SJCRH30 (cell line): ENCODE data around the gene GRHL1. TPM values are rescaled to one million over a fixed set of nuclear protein-coding genes. Genes with fewer than 3 reads are reported as not detected.

Source experiments
- DNase-seq, 2 experiments: peaks; one replicate each; pipeline ENCODE4 v3.0.0-alpha.2; 2015 to 2020
- H3K27ac ChIP-seq: fragments of 250-450 bp; sonication (Bioruptor Pico); 2 replicates; pipeline ENCODE4 v1.5.1; 2020; ENCODE audit warnings: mild to moderate bottlenecking, moderate library complexity
- H3K27me3 ChIP-seq: fragments of 250-450 bp; sonication (Bioruptor Pico); 2 replicates; pipeline ENCODE4 v1.5.1; 2020; ENCODE audit warnings: mild to moderate bottlenecking, moderate library complexity
- H3K36me3 ChIP-seq: fragments of 250-450 bp; sonication (Bioruptor Pico); 2 replicates; pipeline ENCODE4 v1.5.1; 2020; ENCODE audit warnings: mild to moderate bottlenecking, moderate library complexity
- H3K4me1 ChIP-seq: fragments of 250-450 bp; sonication (Bioruptor Pico); 2 replicates; pipeline ENCODE4 v1.5.1; 2020; ENCODE audit warnings: mild to moderate bottlenecking, moderate library complexity
- H3K4me3 ChIP-seq: fragments of 250-450 bp; sonication (Bioruptor Pico); 2 replicates; pipeline ENCODE4 v1.5.1; 2020; ENCODE audit warnings: mild to moderate bottlenecking, moderate library complexity
- H3K9me3 ChIP-seq: fragments of 250-450 bp; sonication (Bioruptor Pico); replicated peaks from 2 replicates; pipeline ENCODE4 v1.5.1; 2020; ENCODE audit warnings: mild to moderate bottlenecking, moderate library complexity
- total RNA-seq: library from RNA; depleted of rRNA; stranded (reverse); fragments of >200 nt; shearing (Covaris generic); gene quantifications from 2 replicates; pipeline ENCODE4 v1.2.3, GENCODE V29; 2014

GRHL1 gene
- total RNA-seq, 1 experiment from 2014 or later: 0.79 TPM

- no peaks in the 10 kb centered on the region for H3K9me3 ChIP-seq
- no peaks in the 10 kb centered on the region for H3K36me3 ChIP-seq
- no peaks in the 10 kb centered on the region for H3K27me3 ChIP-seq
- peak; percentile 30 to 43 for DNase-seq
- H3K4me3 ChIP-seq: no peak overlapping the region
- H3K4me1 ChIP-seq: peaks cover 26% of the 10 kb centered on the region
- H3K27ac ChIP-seq: no peak overlapping the region; the same call in 1 of the 2 replicates
These were observed 10.1 kb upstream of the GRHL1 start for GRCh38 chr2:9941196-9941995.

DNA sequence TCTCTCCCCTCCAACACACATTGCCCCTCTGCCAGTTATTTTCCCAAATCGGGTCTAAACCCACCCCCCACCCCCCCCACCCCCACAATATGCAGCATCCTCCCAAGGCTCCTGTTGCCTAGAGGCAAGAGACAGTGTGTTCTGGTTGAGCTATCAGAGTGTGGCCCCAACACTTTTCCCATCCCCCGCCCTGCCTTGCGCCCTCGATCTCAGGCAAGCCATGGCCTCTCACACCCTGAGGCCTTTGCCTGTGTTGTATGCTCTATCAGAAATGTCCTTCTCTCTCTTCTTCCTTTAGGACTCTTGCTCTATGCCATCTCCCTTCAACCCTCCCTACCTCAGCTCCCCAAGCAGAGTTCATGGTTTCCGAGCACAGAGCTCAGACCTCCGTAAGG lies 9.5 kb upstream of the GRHL1 start:
- Histone ChIP-seq H3K9me3 (no peaks in the 10 kb centered on the region), H3K4me3 (no peak overlapping the region), H3K4me1 (peaks cover 32% of the 10 kb centered on the region), H3K36me3 (no peaks in the 10 kb centered on the region), H3K27me3 (no peaks in the 10 kb centered on the region), H3K27ac (no peak overlapping the region)
- DNase-seq: no peak

- peaks cover 44% of the 10 kb centered on the region for H3K4me1 ChIP-seq
- no peak overlapping the region for H3K4me3 ChIP-seq
- H3K9me3 ChIP-seq: no peaks in the 10 kb centered on the region
- no peak overlapping the region for H3K27ac ChIP-seq
- no peaks in the 10 kb centered on the region for H3K36me3 ChIP-seq
- no peaks in the 10 kb centered on the region for H3K27me3 ChIP-seq
- no peak for DNase-seq
These were observed 7.1 kb upstream of the GRHL1 start for GRCh38 chr2:9944330-9944758.

DNA sequence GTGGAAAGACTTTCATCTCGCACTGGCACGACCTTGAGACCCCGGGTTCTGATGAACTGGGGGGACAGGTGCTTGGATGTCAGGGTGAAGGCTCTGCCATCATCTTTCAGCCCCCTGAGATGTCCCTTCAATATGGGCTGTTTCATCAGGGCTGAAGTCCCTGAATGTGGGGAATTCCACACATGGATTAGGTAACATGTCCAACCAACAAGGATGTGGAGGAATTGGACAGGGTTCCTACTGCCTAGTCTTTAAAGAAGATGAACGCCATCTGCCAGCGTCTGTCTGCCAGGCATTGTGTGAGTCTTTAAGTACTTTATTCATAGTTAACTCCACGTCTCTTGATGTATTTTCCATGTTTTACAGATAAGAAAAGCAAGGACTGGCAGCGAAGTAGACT lies 5.9 kb upstream of the GRHL1 start:
- no peak overlapping the region for H3K27ac ChIP-seq
- H3K36me3 ChIP-seq: no peaks in the 10 kb centered on the region
- no peak for DNase-seq
- peaks cover 36% of the 10 kb centered on the region for H3K4me1 ChIP-seq
- no peaks in the 10 kb centered on the region for H3K9me3 ChIP-seq
- no peak overlapping the region for H3K4me3 ChIP-seq
- H3K27me3 ChIP-seq: no peaks in the 10 kb centered on the region

DNA sequence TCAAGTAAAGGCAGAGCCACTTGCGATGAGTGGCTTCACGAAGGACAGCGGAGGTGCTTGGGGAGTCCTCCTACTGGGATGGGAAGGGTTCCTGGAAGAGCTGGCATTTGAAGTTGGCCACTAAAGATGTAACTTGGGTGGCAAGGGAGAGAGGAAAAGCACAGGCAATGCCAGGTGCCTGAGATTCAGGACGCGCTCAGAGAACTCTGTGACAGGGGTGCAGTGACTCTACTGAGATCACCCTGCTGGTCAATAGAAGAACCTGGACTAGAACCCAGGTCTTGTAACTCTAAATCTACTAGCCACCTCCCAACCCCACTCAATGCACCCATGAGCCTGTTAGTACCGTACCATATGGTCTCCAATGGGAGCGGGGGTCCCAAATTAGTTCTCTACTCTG lies 5.4 kb upstream of the GRHL1 start:
- H3K27me3 ChIP-seq: no peaks in the 10 kb centered on the region
- no peaks in the 10 kb centered on the region for H3K36me3 ChIP-seq
- H3K4me1 ChIP-seq: peaks cover 31% of the 10 kb centered on the region
- DNase-seq: no peak
- H3K9me3 ChIP-seq: no peaks in the 10 kb centered on the region
- no peak overlapping the region; the same call in 1 of the 2 replicates for H3K27ac ChIP-seq
- no peak overlapping the region for H3K4me3 ChIP-seq

DNA sequence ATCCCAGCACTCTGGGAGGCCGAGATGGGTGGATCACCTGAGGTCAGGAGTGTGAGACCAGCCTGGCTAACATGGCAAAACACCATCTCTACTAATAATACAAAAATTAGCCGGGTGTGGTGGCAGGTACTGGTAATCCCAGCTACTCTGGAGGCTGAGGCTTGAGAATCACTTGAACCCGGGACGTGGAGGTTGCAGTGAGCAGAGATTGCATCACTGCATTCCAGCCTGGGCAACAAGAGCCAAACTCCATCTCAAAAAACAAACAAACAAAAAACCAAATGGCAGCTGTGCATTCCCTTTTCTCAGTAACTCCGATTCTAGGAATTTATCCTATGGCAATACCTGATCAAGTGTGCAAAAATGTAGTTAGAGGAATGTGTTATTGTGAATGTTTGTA lies 4.7 kb upstream of the GRHL1 start:
- no peaks in the 10 kb centered on the region for H3K9me3 ChIP-seq
- no peaks in the 10 kb centered on the region for H3K36me3 ChIP-seq
- H3K27me3 ChIP-seq: no peaks in the 10 kb centered on the region
- DNase-seq: peak; percentile 36 to 38
- peak overlapping the region; percentile 17; the same call in 1 of the 2 replicates for H3K27ac ChIP-seq
- peaks cover 29% of the 10 kb centered on the region for H3K4me1 ChIP-seq
- no peak overlapping the region for H3K4me3 ChIP-seq

DNA sequence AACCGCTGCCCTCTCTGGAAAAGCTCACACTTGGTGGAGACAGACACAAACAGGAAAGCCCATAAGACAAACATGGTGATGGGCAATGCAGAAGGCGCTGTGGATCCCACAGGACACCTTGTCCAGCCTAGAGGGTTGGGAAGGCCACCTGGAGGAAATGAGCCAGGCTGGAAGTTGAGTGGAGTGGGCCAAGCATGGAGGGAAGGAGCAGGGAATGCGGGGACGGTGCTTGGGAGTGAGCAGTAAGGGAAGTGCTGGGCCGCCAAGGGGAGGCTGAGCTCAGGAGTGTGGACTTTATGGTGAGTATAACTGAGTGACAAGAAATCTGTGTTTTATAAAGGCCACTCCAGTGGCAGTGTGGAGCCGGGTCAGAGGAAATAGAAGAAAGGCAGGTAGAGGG lies 2.8 kb upstream of the GRHL1 start:
- Histone ChIP-seq H3K9me3 (no peaks in the 10 kb centered on the region), H3K27me3 (no peaks in the 10 kb centered on the region; the same call in 1 of the 2 replicates)

DNA sequence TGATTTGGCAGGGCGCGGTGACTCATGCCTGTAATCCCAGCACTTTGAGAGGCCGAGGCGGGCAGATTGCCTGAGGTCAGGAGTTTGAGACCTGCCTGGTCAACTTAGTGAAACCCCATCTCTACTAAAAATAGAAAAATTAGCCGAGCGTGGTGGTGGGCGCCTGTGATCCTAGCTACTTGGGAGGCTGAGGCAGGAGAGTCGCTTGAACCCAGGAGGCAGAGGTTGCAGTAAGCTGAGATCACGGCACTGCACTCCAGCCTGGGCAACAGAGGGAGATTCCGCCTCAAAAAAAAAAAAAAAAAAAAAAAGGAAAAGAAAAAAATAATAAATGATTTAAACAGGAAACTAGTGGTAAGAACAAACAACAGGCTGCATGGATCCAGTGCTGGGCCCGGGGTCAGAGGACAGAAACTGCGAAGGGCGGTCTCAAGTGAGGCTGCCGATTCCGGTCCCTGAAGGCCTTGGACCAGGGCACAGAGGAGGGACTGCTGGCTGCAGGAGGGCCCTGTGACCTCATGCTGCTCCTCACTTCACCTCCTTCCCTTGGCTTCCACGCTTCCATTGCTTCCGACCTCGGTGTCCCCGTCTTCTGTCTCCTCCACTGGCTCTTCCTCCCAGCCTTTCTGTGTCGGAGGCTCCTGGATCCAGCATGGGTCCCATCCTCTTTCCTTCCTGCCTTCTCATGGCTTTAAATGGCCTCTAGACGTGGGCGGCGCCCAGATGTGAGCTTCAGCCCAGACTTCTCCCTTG lies 2.1 kb upstream of the GRHL1 start:
- no peaks in the 10 kb centered on the region for H3K36me3 ChIP-seq
- DNase-seq: no peak
- H3K27me3 ChIP-seq: no peaks in the 10 kb centered on the region; the same call in 1 of the 2 replicates
- H3K4me1 ChIP-seq: peaks cover 29% of the 10 kb centered on the region
- no peak overlapping the region for H3K27ac ChIP-seq
- H3K9me3 ChIP-seq: no peaks in the 10 kb centered on the region
- H3K4me3 ChIP-seq: no peak overlapping the region

More for the DNA sequence above, 2.8 kb upstream of the GRHL1 start:
- no peaks in the 10 kb centered on the region for H3K36me3 ChIP-seq
- H3K4me3 ChIP-seq: no peak overlapping the region
- DNase-seq: no peak
- H3K4me1 ChIP-seq: peaks cover 29% of the 10 kb centered on the region
- H3K27ac ChIP-seq: no peak overlapping the region

DNA sequence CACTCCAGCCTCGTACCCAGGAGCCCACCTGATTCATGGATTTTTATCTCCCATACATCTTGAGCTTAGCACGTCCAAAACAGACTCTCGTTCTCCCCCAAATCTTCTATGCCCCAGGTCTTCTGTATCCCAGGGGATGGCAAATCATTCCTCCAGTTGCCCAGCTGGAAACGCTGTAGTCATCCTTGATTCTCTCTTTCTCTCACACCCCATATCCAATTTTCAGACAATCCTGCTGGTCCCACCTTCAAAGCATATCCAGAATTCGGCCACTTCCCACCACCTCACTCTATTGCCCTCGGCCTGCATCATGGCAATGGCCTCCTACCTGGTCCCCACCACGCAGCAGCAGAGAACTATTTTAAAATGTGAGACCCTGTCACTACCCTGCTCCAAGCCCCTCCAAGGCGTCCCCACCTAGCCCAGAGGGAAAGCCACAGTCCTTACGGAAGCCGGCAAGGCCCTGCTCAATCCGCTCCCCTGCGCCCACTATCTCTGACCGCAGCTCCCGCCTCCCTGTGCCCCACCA lies 1.4 kb upstream of the GRHL1 start:
- H3K27ac ChIP-seq: no peak overlapping the region
- no peaks in the 10 kb centered on the region for H3K9me3 ChIP-seq
- H3K27me3 ChIP-seq: no peaks in the 10 kb centered on the region; the same call in 1 of the 2 replicates
- DNase-seq: no peak
- no peaks in the 10 kb centered on the region for H3K36me3 ChIP-seq
- H3K4me3 ChIP-seq: no peak overlapping the region
- H3K4me1 ChIP-seq: peaks cover 29% of the 10 kb centered on the region

GRCh38 chr2:9950521-9951271 lies 797 bp upstream of the GRHL1 start:
- Histone ChIP-seq H3K4me3 (peak overlapping the region; percentile 90), H3K36me3 (no peaks in the 10 kb centered on the region), H3K27ac (no peak overlapping the region), H3K27me3 (no peaks in the 10 kb centered on the region; the same call in 1 of the 2 replicates), H3K9me3 (no peaks in the 10 kb centered on the region), H3K4me1 (peaks cover 24% of the 10 kb centered on the region)
- DNase-seq: peak in 1 of 2 experiments; percentile 48

DNA sequence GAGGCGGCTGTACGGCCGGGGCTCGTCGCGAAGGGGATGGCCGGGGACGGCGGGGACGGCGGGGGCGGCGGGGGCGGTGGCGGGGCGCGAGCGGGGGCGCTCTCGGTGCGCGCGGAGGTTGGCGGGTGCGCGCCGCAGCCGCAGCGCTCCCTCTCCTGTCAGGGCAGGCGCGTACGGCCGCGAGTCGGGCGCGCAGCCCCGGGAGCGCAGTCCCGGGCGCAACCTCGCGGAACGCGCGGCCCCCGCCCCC lies 296 bp upstream of the GRHL1 start:
- no peaks in the 10 kb centered on the region; the same call in none of the 2 replicates for H3K27me3 ChIP-seq
- no peak for DNase-seq

GRCh38 chr2:9952286-9952737 lies 819 bp downstream of the GRHL1 start:
- peak overlapping the region; percentile 90 for H3K4me3 ChIP-seq
- no peaks in the 10 kb centered on the region; the same call in none of the 2 replicates for H3K27me3 ChIP-seq

More for the DNA sequence above, 296 bp upstream of the GRHL1 start:
- Histone ChIP-seq H3K36me3 (no peaks in the 10 kb centered on the region), H3K4me3 (peak overlapping the region; percentile 90), H3K27ac (no peak overlapping the region), H3K4me1 (peaks cover 19% of the 10 kb centered on the region), H3K9me3 (no peaks in the 10 kb centered on the region)

DNA sequence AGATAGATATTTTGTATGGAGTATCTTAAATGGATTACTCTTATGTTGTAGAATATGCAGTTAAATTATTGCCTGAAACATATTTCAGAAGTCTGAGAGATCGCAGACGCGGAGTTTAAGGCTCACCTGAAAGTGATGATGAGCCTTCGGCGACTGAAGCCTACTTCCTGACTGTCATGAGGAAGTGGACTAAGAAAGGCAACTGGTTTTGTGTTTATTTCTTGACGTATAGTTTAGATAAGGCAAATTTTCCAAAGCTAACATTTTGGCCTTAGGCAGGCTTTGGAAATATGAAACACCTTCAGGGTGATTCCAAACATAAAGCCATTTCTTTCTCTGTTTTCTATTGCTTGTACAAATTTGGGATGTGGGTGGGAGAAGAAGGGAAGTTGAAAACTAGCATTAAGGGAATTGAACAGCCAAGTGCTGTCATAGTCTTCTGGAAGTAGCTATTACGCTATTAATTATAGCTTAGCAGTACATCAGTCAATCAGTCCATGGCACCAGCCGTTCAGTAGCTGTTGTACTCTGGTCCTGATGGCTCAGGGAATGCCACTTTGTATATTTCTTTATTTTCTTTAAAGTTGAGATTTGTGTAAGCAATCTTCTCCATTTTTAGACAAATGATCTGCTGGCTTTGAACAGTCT lies 1.5 kb downstream of the GRHL1 start:
- H3K27me3 ChIP-seq: no peaks in the 10 kb centered on the region; the same call in none of the 2 replicates
- DNase-seq: no peak
- H3K27ac ChIP-seq: no peak overlapping the region
- no peaks in the 10 kb centered on the region for H3K9me3 ChIP-seq
- peaks cover 2% of the 10 kb centered on the region; the same call in 1 of the 2 replicates for H3K4me1 ChIP-seq
- no peak overlapping the region for H3K4me3 ChIP-seq
- H3K36me3 ChIP-seq: no peaks in the 10 kb centered on the region

More at GRCh38 chr2:9952286-9952737, 819 bp downstream of the GRHL1 start:
- H3K9me3 ChIP-seq: no peaks in the 10 kb centered on the region
- H3K4me1 ChIP-seq: peaks cover 8% of the 10 kb centered on the region
- no peak overlapping the region for H3K27ac ChIP-seq
- DNase-seq: no peak
- no peaks in the 10 kb centered on the region for H3K36me3 ChIP-seq

DNA sequence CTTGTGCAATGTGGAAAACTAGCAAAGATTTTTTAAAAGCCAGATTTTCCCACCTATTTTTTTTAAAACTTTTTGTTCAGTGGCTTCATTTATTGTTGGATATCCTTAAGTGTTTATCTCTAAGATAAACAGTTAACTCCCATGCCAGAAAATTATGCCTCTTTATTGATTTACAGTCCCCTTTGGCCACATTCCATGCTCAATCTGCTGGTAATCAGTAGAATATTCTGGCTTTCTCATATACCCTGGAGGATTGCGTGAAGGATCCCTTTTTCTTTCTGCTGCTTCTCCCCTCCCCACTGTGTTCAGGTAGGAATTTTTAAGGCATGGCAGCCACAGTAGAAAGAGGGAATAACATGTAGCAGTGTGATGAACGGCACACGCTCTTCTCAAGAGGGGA lies 2.6 kb downstream of the GRHL1 start:
- H3K27ac ChIP-seq: no peak overlapping the region
- no peak for DNase-seq
- no peaks in the 10 kb centered on the region for H3K4me1 ChIP-seq
- no peak overlapping the region for H3K4me3 ChIP-seq
- no peaks in the 10 kb centered on the region for H3K36me3 ChIP-seq
- no peaks in the 10 kb centered on the region for H3K9me3 ChIP-seq
- H3K27me3 ChIP-seq: no peaks in the 10 kb centered on the region; the same call in none of the 2 replicates
